A549 (cell line): ENCODE measurements around the gene MAGI1. TPM values are rescaled to one million over a fixed set of nuclear protein-coding genes. Genes with fewer than 3 reads are reported as not detected.
"Not testable (repeated sequence)": the region's sequence is repeated elsewhere in the genome, so short reads cannot be mapped to it uniquely, and the experiment has no call there.

ENCODE experiments used
- ATAC-seq, 2 experiments: fragments of 200-7000 bp in 1 of 2; fragments of >200 bp in 1 of 2; cut with Nextera tagmentation in 1 of 2; cut with Tn5 transposase in 1 of 2; 3 replicates each; pipeline versions ENCODE4 v1.8.0 to v1.9.1; 2018 to 2020; ENCODE audit warnings: mild to moderate bottlenecking in 1 of 2, moderate library complexity in 1 of 2
- CTCF ChIA-PET: fragments of 300-600 bp; sonication (Branson Sonifier 250); formaldehyde crosslinking; extraction: SDS; loops from one replicate; lab custom pipeline; 2021; ENCODE audit warnings: antibody characterized with exemption, inconsistent platforms; lab: Yijun Ruan, JAX
- POLR2A ChIA-PET: fragments of 350-600 bp; formaldehyde crosslinking; extraction: SDS; loops from one replicate; lab custom pipeline; 2021; ENCODE audit warnings: antibody characterized with exemption, inconsistent platforms; lab: Yijun Ruan, JAX
- DNase-seq, 2 experiments: peaks; one replicate each; pipeline versions ENCODE4 v3.0.0 to v3.0.0-alpha.2; 2011 to 2016; ENCODE audit warnings: low read depth in 1 of 2, low spot score in 1 of 2
- FAIRE-seq: peaks from 2 replicates; lab custom pipeline; 2011; peaks lifted over from hg19 to GRCh38; lab: Jason Lieb, UNC
- H3K27ac ChIP-seq, 2 experiments: fragments of >200 bp; sonication (Bioruptor Twin); formaldehyde crosslinking; 3 replicates each; pipeline ENCODE4 v1.5.1; 2016 to 2017
- H3K4me1 ChIP-seq: fragments of >200 bp; sonication (Bioruptor Twin); formaldehyde crosslinking; 3 replicates; pipeline ENCODE4 v1.6.1; 2016
- H3K4me2 ChIP-seq: fragments of >200 bp; sonication (Bioruptor Twin); formaldehyde crosslinking; 3 replicates; pipeline ENCODE4 v1.6.1; 2016
- H3K4me3 ChIP-seq: fragments of >200 bp; sonication (Bioruptor Twin); formaldehyde crosslinking; 3 replicates; pipeline ENCODE4 v1.5.1; 2016
- H3K9me3 ChIP-seq: fragments of >200 bp; sonication (Bioruptor Twin); formaldehyde crosslinking; 3 replicates; pipeline ENCODE4 v1.6.1; 2016
- BHLHE40 ChIP-seq: IDR thresholded peaks from 2 replicates; pipeline ENCODE4 v1.6.1; 2012; ENCODE audit warnings: low read depth, low read length, inconsistent platforms
- CHD2 ChIP-seq: fragments of 150-350 bp; IDR thresholded peaks from 2 replicates; pipeline ENCODE4 v1.6.1; 2014; ENCODE audit warnings: low read length; ENCODE audit not compliant: partially characterized antibody
- EP300 ChIP-seq, 2 experiments: fragments of >200 bp; sonication (Bioruptor Twin); formaldehyde crosslinking; IDR thresholded peaks; 2 replicates in 1 of 2; 3 replicates in 1 of 2; pipeline ENCODE4 v1.6.1; 2016 to 2017
- FOSB ChIP-seq: fragments of 250-450 bp; sonication (Bioruptor Pico); IDR thresholded peaks from 2 replicates; pipeline ENCODE4 v1.5.0; 2020; ENCODE audit warnings: mild to moderate bottlenecking, moderate library complexity
- HOXB13 ChIP-seq: fragments of 250-450 bp; sonication (Bioruptor Pico); IDR thresholded peaks from 2 replicates; pipeline ENCODE4 v1.5.0; 2020; ENCODE audit warnings: low read depth, mild to moderate bottlenecking, moderate library complexity
- HOXB5 ChIP-seq: fragments of 250-450 bp; sonication (Bioruptor Pico); IDR thresholded peaks from 2 replicates; pipeline ENCODE4 v1.5.0; 2020; ENCODE audit warnings: mild to moderate bottlenecking, moderate library complexity
- MYC ChIP-seq: IDR thresholded peaks from 2 replicates; pipeline ENCODE4 v1.6.1; 2012; ENCODE audit warnings: mild to moderate bottlenecking, inconsistent platforms, low read length, improper control_type of control experiment, borderline replicate concordance
- NR3C1 ChIP-seq: fragments of >200 bp; sonication (Bioruptor Twin); formaldehyde crosslinking; IDR thresholded peaks from 3 replicates; pipeline ENCODE4 v1.6.1; 2017
- RFX5 ChIP-seq: fragments of 450-650 bp; IDR thresholded peaks from 2 replicates; pipeline ENCODE4 v1.7.1; 2014; ENCODE audit warnings: antibody characterized with exemption, mild to moderate bottlenecking, moderate library complexity
- SMC3 ChIP-seq: fragments of >200 bp; sonication (Bioruptor Twin); formaldehyde crosslinking; IDR thresholded peaks from 3 replicates; pipeline ENCODE4 v1.6.1; 2018; ENCODE audit warnings: inconsistent platforms
- SREBF2 ChIP-seq: fragments of 450-650 bp; IDR thresholded peaks from 2 replicates; pipeline ENCODE4 v1.6.1; 2014; ENCODE audit warnings: mild to moderate bottlenecking, moderate library complexity
- TFCP2L1 ChIP-seq: fragments of 250-450 bp; sonication (Bioruptor Pico); IDR thresholded peaks from 2 replicates; pipeline ENCODE4 v1.5.0; 2021; ENCODE audit warnings: mild to moderate bottlenecking
- ZSCAN20 ChIP-seq: fragments of 250-450 bp; sonication (Bioruptor Pico); IDR thresholded peaks from 2 replicates; pipeline ENCODE4 v1.8.0; 2022; ENCODE audit warnings: mild to moderate bottlenecking, moderate library complexity
- WGBS: methylation state at CpG from one replicate; pipeline ENCODE4 v1.1.6; 2017; ENCODE audit errors: missing lambda C conversion rate; 5-methylcytosine and 5-hydroxymethylcytosine counted together
- polyA plus RNA-seq, 4 experiments: library from polyadenylated mRNA; depleted of rRNA in 3 of 4; stranded (reverse); fragments of >200 nt; fragmentation: RNase III in 1 of 4; extraction: RNeasy Plus Mini Kit Qiagen cat#74134 plus additional on column Dnase treatment in 1 of 4; gene quantifications; 2 replicates in 3 of 4; 3 replicates in 1 of 4; pipeline ENCODE4 v1.2.3, GENCODE V29; 2011 to 2017
- TF ChIP-seq, protein P1 (sequence below): fragments of >200 bp; sonication (Bioruptor Twin); formaldehyde crosslinking; IDR thresholded peaks from 3 replicates; pipeline ENCODE4 v1.6.1; 2016
- TF ChIP-seq, protein P2 (sequence below): fragments of >200 bp; sonication (Bioruptor Twin); formaldehyde crosslinking; IDR thresholded peaks from 3 replicates; pipeline ENCODE4 v1.5.1; 2016
- TF ChIP-seq, protein P3 (sequence below): fragments of 150-350 bp; IDR thresholded peaks from 2 replicates; pipeline ENCODE4 v1.6.1; 2014; ENCODE audit warnings: low read depth, mild to moderate bottlenecking, low read length

The MAGI1 gene
- polyA plus RNA-seq, 2 of the 4 experiments (the other 2 are of a cell fraction): 4.7 to 6.6 TPM

DNA sequence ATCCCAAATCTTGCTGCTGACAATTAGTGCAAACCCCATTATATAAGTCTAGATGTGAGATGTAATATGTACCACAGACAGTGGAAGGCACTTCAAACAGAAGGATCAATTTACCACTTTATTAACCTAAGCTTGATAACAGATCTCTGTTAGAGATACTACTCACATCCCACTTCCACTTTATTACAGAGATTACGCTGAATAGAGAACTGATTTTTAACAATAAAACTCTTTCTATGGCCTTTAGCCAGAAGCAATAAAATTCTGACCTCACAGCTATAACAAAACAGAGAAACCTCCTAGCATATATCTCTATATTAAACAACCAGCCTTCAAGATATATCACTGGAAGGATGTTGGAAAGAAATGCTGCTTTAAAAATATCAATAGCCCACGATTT, 517.7 kb downstream of the MAGI1 start:
- FAIRE-seq (no peak), ATAC-seq (no peak), DNase-seq (no peak)
- H3K27ac ChIP-seq: no peak overlapping the region
- H3K9me3 ChIP-seq: no peaks in the 10 kb centered on the region
- WGBS: 45% methylated on average over 2 of the region's 2 CpGs
- ChIA-PET CTCF (interaction anchor here (0.6 kb wide), 1 partner anchor 57 kb away, joined by 3 read pairs; no protein-coding TSS in a partner anchor), POLR2A (no interaction called here)
- no peak for TF ChIP-seq RFX5
- no peak for TF ChIP-seq FOSB (CRISPR knock-in tag)
- no peak for TF ChIP-seq BHLHE40
- TF ChIP-seq MYC: no peak
- no peak for TF ChIP-seq EP300 (IDR thresholded peaks at IDR 0.05)
- TF ChIP-seq TFCP2L1 (CRISPR knock-in tag): no peak
- no peak for TF ChIP-seq SREBF2
- TF ChIP-seq, protein P1, sequence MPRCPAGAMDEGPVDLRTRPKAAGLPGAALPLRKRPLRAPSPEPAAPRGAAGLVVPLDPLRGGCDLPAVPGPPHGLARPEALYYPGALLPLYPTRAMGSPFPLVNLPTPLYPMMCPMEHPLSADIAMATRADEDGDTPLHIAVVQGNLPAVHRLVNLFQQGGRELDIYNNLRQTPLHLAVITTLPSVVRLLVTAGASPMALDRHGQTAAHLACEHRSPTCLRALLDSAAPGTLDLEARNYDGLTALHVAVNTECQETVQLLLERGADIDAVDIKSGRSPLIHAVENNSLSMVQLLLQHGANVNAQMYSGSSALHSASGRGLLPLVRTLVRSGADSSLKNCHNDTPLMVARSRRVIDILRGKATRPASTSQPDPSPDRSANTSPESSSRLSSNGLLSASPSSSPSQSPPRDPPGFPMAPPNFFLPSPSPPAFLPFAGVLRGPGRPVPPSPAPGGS: no peak
- TF ChIP-seq SMC3: no peak
- no peak for TF ChIP-seq HOXB13
- TF ChIP-seq ZSCAN20 (CRISPR knock-in tag): no peak
- no peaks in the 10 kb centered on the region for H3K4me1 ChIP-seq
- no peak overlapping the region for H3K4me2 ChIP-seq
- no peak overlapping the region for H3K4me3 ChIP-seq

DNA sequence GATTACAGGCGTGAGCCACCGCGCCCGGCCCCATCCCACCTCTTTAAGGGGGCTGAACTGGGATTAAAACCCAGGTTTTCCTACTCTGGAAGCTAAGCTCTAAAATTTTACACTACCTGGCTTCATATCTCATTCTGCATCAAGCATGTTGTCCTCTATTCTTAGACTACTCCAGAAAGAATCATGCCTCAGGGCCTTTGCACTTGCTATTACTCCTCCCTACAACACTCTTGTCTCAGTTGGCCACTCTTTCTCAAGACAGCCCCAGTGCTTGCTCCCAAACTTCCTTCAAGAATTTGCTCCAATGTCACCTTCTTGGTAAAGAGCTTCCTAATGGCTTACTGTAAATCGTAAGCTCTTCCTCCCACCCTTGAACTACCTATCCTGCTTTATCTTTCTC, 521.7 kb downstream of the MAGI1 start:
- ChIA-PET CTCF (no interaction called here), POLR2A (no interaction called here)
- H3K4me2 ChIP-seq: no peak overlapping the region
- TF ChIP-seq NR3C1 (no peak), CHD2 (no peak), HOXB5 (CRISPR knock-in tag) (no peak), MYC (no peak)
- TF ChIP-seq, protein P2, sequence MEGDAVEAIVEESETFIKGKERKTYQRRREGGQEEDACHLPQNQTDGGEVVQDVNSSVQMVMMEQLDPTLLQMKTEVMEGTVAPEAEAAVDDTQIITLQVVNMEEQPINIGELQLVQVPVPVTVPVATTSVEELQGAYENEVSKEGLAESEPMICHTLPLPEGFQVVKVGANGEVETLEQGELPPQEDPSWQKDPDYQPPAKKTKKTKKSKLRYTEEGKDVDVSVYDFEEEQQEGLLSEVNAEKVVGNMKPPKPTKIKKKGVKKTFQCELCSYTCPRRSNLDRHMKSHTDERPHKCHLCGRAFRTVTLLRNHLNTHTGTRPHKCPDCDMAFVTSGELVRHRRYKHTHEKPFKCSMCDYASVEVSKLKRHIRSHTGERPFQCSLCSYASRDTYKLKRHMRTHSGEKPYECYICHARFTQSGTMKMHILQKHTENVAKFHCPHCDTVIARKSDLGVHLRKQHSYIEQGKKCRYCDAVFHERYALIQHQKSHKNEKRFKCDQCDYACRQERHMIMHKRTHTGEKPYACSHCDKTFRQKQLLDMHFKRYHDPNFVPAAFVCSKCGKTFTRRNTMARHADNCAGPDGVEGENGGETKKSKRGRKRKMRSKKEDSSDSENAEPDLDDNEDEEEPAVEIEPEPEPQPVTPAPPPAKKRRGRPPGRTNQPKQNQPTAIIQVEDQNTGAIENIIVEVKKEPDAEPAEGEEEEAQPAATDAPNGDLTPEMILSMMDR: no peak
- TF ChIP-seq, protein P3, sequence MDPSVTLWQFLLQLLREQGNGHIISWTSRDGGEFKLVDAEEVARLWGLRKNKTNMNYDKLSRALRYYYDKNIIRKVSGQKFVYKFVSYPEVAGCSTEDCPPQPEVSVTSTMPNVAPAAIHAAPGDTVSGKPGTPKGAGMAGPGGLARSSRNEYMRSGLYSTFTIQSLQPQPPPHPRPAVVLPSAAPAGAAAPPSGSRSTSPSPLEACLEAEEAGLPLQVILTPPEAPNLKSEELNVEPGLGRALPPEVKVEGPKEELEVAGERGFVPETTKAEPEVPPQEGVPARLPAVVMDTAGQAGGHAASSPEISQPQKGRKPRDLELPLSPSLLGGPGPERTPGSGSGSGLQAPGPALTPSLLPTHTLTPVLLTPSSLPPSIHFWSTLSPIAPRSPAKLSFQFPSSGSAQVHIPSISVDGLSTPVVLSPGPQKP: no peak
- 92% methylated on average over 5 of the region's 5 CpGs for WGBS
- DNase-seq: no peak
- no peaks in the 10 kb centered on the region for H3K4me1 ChIP-seq
- no peak overlapping the region for H3K4me3 ChIP-seq
- no peak for FAIRE-seq
- no peak overlapping the region for H3K27ac ChIP-seq
- no peak for ATAC-seq
- H3K9me3 ChIP-seq: no peaks in the 10 kb centered on the region

DNA sequence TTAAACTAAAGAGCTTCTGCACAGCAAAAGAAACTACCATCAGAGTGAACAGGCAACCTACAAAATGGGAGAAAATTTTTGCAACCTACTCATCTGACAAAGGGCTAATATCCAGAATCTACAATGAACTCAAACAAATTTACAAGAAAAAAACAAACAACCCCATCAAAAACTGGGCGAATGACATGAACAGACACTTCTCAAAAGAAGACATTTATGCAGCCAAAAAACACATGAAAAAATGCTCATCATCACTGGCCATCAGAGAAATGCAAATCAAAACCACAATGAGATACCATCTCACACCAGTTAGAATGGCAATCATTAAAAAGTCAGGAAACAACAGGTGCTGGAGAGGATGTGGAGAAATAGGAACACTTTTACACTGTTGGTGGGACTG, 524.4 kb downstream of the MAGI1 start:
- H3K4me2 ChIP-seq, H3K4me1 ChIP-seq, H3K27ac ChIP-seq, DNase-seq, POLR2A ChIA-PET, CTCF ChIA-PET, H3K4me3 ChIP-seq, FAIRE-seq, ATAC-seq, H3K9me3 ChIP-seq: not testable (repeated sequence)
- WGBS: 24% methylated on average over 1 of the region's 1 CpG

DNA sequence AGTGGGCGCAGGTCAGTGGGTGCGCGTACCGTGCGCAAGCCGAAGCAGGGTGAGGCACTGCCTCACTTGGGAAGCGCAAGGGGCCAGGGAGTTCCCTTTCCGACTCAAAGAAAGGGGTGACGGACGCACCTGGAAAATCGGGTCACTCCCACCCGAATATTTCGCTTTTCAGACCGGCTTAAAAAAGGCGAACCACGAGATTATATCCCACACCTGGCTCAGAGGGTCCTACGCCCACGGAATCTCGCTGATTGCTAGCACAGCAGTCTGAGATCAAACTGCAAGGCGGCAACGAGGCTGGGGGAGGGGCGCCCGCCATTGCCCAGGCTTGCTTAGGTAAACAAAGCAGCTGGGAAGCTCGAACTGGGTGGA, 529.3 kb downstream of the MAGI1 start:
- H3K4me1 ChIP-seq, H3K9me3 ChIP-seq, POLR2A ChIA-PET, DNase-seq, H3K4me2 ChIP-seq, CTCF ChIA-PET, H3K27ac ChIP-seq, H3K4me3 ChIP-seq, ATAC-seq, FAIRE-seq: not testable (repeated sequence)
- 86% methylated on average over 10 of the region's 24 CpGs for WGBS
